ENCODE data around the gene AKR7A2.
"Not testable (repeated sequence)": the region's sequence is repeated elsewhere in the genome, so short reads cannot be mapped to it uniquely, and the experiment has no call there.

The AKR7A2 gene

DNA sequence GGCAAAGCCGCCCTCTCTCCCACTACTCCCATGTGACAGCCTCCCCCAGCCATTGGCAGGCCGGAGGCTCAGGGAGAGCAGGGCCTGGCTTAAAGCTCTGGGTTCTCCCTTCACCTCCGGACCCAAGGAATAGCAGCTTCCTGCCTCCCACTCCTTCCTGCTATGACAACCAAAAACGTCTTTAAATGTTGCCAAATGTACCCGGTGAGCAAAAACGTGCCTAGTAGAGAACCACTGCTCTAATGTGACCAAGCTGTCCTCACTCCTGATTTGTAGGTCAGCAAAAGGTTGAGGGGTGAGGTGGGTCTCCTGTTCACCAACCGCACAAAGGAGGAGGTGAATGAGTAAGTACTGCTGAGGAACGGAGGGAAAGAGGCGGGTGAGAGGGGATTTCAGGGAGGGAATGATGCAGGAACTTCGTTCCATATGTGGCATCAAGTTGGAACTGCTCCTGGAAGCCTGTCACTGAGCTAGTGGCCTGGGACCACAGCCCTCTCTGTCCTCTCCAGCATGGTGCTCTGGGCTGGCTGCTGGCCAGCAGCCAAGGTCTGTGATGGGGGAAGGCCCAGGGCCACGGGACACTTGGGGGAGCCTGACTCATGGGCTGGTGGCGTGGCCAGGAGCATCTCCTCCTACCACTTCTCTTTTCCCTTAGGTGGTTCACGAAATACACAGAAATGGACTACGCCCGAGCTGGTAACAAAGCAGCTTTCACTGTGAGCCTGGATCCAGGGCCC is 54.6 kb downstream of the AKR7A2 start:
- no peak for DNase-seq

- DNase-seq = not testable (repeated sequence)
Measured at GRCh38 chr1:19256301-19256700, 55.6 kb downstream of the AKR7A2 start.

DNA sequence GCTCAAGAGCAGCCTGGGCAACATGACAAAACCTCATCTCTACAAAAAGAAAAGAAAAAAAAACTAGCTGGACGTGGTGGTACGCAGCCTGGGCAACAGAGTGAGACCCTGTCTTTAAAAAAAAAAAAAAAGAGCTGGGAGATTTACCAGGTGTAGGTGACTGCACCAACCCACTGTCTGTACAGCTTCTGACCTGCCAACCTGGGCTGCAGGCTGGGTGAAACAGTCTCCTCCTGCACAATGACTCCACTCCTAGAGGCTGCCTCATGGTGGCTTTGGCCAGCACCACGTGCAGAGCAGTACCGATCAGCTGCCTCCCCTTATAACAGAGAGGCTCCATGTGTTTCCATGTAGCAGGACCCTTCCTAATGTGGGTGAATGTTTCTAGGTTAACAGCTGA is 56.7 kb downstream of the AKR7A2 start:
- no peak for DNase-seq

GRCh38 chr1:19254416-19254815 is 57.5 kb downstream of the AKR7A2 start:
- no peak for DNase-seq

Data from NCI-H1436 treated with DMSO at 0.1 percent for 48 hours (cell line).